GM19035 (cell line): ENCODE data around the gene CKB.

Experiments used
- ATAC-seq: cut with Tn5 transposase; IDR thresholded peaks from one replicate; pipeline ENCODE4 v1.9.1; 2021; ENCODE audit not compliant: unreplicated experiment

The CKB gene

GRCh38 chr14:103550451-103551337 lies 28.1 kb upstream of the CKB start:
- ATAC-seq: no peak

- ATAC-seq: no peak
These were observed 27.0 kb upstream of the CKB start for GRCh38 chr14:103549361-103550311.

- ATAC-seq: no peak
These were observed 26.1 kb upstream of the CKB start for GRCh38 chr14:103548463-103549351.

GRCh38 chr14:103547941-103548462 lies 25.4 kb upstream of the CKB start:
- no peak for ATAC-seq

- ATAC-seq: no peak
These were observed 24.9 kb upstream of the CKB start for GRCh38 chr14:103547455-103547940.

GRCh38 chr14:103546652-103547454 lies 24.2 kb upstream of the CKB start:
- ATAC-seq: no peak

GRCh38 chr14:103545915-103546651 lies 23.5 kb upstream of the CKB start:
- ATAC-seq: no peak

- no peak for ATAC-seq
These were observed 22.7 kb upstream of the CKB start for GRCh38 chr14:103545219-103545914.

GRCh38 chr14:103544388-103545218 lies 22.0 kb upstream of the CKB start:
- ATAC-seq: no peak

GRCh38 chr14:103543721-103544387 lies 21.2 kb upstream of the CKB start:
- ATAC-seq: no peak

GRCh38 chr14:103543140-103543539 lies 20.5 kb upstream of the CKB start:
- no peak for ATAC-seq

GRCh38 chr14:103542605-103543088 lies 20.0 kb upstream of the CKB start:
- no peak for ATAC-seq

GRCh38 chr14:103541709-103542604 lies 19.3 kb upstream of the CKB start:
- ATAC-seq: no peak

- no peak for ATAC-seq
These were observed 18.4 kb upstream of the CKB start for GRCh38 chr14:103540821-103541708.
